ENCODE data around the gene AGAP1. TPM values are rescaled to one million over a fixed set of nuclear protein-coding genes. Genes with fewer than 3 reads are reported as not detected.

AGAP1 gene
- polyA plus RNA-seq, 1 donor from 2014 or later = 17.4 TPM

GRCh38 chr2:236014408-236015131 is 520.7 kb downstream of the AGAP1 start:
- H3K36me3 ChIP-seq (ENCODE audit: insufficient read depth, low read length) = no peaks in the 10 kb centered on the region
- no peak overlapping the region for H3K4me3 ChIP-seq (ENCODE audit: low read length)
- no peaks in the 10 kb centered on the region for H3K27me3 ChIP-seq (ENCODE audit: insufficient read depth, low read depth, low read length)
- no peaks in the 10 kb centered on the region for H4K20me1 ChIP-seq (ENCODE audit: insufficient read depth)
- H2AFZ ChIP-seq (ENCODE audit: low read depth, low read length) = no peak overlapping the region
- H3F3A ChIP-seq (ENCODE audit: insufficient read depth, low read length, poor library complexity, severe bottlenecking) = no peaks in the 10 kb centered on the region
- no peak for TF ChIP-seq SMC3 (conservative IDR thresholded peaks at IDR 0.05; ENCODE audit: poor library complexity)
- TF ChIP-seq TAF1 (IDR thresholded peaks at IDR 0.05; ENCODE audit: low read depth) = no peak
- TF ChIP-seq MXI1 (conservative IDR thresholded peaks at IDR 0.05; ENCODE audit: poor library complexity, severe bottlenecking) = no peak
- TF ChIP-seq EP300 (conservative IDR thresholded peaks at IDR 0.05; ENCODE audit: poor library complexity, severe bottlenecking) = no peak
- no peak for TF ChIP-seq POLR2AphosphoS5 (IDR thresholded peaks at IDR 0.05)
- TF ChIP-seq REST (IDR thresholded peaks at IDR 0.05; ENCODE audit: borderline replicate concordance) = no peak
- TF ChIP-seq EZH2 (IDR thresholded peaks at IDR 0.05; ENCODE audit: borderline replicate concordance, insufficient read depth, low read length, poor library complexity, severe bottlenecking) = no peak
- no peak for TF ChIP-seq CTCF (IDR thresholded peaks at IDR 0.05; ENCODE audit: poor library complexity, severe bottlenecking)
- TF ChIP-seq RAD21 (conservative IDR thresholded peaks at IDR 0.05) = no peak
- no peak overlapping the region for H3K4me2 ChIP-seq (ENCODE audit: low read length)
- no peak overlapping the region for H3K27ac ChIP-seq (ENCODE audit: low read length)
- H3K9ac ChIP-seq (ENCODE audit: low read length) = no peak overlapping the region
- no peaks in the 10 kb centered on the region for H3K79me2 ChIP-seq (replicated peaks; ENCODE audit: insufficient read depth, low read length)
- no peaks in the 10 kb centered on the region for H3K9me3 ChIP-seq (ENCODE audit: low read length)
- H3K9me2 ChIP-seq (ENCODE audit: insufficient read depth, low read length) = no peaks in the 10 kb centered on the region

GRCh38 chr2:236015171-236015570 is 521.3 kb downstream of the AGAP1 start:
- no peaks in the 10 kb centered on the region for H3K79me2 ChIP-seq (replicated peaks; ENCODE audit: insufficient read depth, low read length)
- TF ChIP-seq RAD21 (conservative IDR thresholded peaks at IDR 0.05) (no peak), EP300 (conservative IDR thresholded peaks at IDR 0.05; ENCODE audit: poor library complexity, severe bottlenecking) (no peak), EZH2 (IDR thresholded peaks at IDR 0.05; ENCODE audit: borderline replicate concordance, insufficient read depth, low read length, poor library complexity, severe bottlenecking) (no peak), MXI1 (conservative IDR thresholded peaks at IDR 0.05; ENCODE audit: poor library complexity, severe bottlenecking) (no peak), TAF1 (IDR thresholded peaks at IDR 0.05; ENCODE audit: low read depth) (no peak), REST (IDR thresholded peaks at IDR 0.05; ENCODE audit: borderline replicate concordance) (no peak), SMC3 (conservative IDR thresholded peaks at IDR 0.05; ENCODE audit: poor library complexity) (no peak)
- no peaks in the 10 kb centered on the region for H3K9me3 ChIP-seq (ENCODE audit: low read length)
- no peaks in the 10 kb centered on the region for H3K9me2 ChIP-seq (ENCODE audit: insufficient read depth, low read length)
- H3K27ac ChIP-seq (ENCODE audit: low read length) = no peak overlapping the region
- H3K4me2 ChIP-seq (ENCODE audit: low read length) = no peak overlapping the region
- no peak overlapping the region for H3K9ac ChIP-seq (ENCODE audit: low read length)
- no peaks in the 10 kb centered on the region for H3K27me3 ChIP-seq (ENCODE audit: insufficient read depth, low read depth, low read length)
- no peaks in the 10 kb centered on the region for H4K20me1 ChIP-seq (ENCODE audit: insufficient read depth)
- no peak overlapping the region for H2AFZ ChIP-seq (ENCODE audit: low read depth, low read length)
- H3F3A ChIP-seq (ENCODE audit: insufficient read depth, low read length, poor library complexity, severe bottlenecking) = no peaks in the 10 kb centered on the region
- no peak overlapping the region for H3K4me3 ChIP-seq (ENCODE audit: low read length)
- H3K36me3 ChIP-seq (ENCODE audit: insufficient read depth, low read length) = no peaks in the 10 kb centered on the region

Measured in neural cell (in vitro differentiated cells).